ENCODE data around the gene PHF19.

DNA sequence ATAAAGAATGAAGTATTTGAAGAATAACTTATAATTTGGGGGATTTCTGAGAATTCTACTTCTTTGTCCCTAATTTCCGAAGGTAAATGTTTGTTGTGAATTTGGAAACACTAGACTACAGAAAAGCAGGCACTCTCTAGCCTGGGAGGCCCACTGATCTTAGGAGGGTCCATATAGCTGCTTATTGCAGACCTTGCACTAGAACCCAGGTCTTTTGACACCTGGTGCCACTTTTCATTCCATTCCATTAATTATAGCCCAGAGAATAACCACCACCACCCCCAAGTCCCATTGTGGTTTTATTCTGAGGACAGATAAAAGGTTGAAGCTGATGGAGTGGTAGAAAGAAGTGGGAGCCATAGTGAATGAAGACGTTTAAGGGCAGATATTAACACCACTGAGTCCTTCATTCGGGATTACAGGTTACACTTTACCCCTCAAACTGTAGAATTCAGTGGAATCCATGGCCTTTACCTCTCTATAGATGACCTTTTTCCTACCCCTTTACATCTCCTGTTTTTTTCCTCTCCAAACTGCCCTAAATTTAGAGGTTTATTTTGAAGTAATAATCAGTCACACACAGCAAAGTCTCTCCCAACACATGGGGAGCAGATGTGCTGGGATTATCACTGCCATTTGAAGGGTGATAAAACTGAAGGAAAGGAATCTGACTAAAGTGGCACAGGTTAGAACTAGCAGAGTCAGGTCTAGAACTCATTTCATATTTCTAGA, 22.2 kb downstream of the PHF19 start:
- TF ChIP-seq, protein P1, sequence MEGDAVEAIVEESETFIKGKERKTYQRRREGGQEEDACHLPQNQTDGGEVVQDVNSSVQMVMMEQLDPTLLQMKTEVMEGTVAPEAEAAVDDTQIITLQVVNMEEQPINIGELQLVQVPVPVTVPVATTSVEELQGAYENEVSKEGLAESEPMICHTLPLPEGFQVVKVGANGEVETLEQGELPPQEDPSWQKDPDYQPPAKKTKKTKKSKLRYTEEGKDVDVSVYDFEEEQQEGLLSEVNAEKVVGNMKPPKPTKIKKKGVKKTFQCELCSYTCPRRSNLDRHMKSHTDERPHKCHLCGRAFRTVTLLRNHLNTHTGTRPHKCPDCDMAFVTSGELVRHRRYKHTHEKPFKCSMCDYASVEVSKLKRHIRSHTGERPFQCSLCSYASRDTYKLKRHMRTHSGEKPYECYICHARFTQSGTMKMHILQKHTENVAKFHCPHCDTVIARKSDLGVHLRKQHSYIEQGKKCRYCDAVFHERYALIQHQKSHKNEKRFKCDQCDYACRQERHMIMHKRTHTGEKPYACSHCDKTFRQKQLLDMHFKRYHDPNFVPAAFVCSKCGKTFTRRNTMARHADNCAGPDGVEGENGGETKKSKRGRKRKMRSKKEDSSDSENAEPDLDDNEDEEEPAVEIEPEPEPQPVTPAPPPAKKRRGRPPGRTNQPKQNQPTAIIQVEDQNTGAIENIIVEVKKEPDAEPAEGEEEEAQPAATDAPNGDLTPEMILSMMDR (IDR thresholded peaks at IDR 0.05 in 4 of 5, conservative IDR thresholded peaks at IDR 0.05 in 1 of 5), result no peak
- TF ChIP-seq POLR2A (IDR thresholded peaks at IDR 0.05), result no peak
